ENCODE results near the gene HMOX1. TPM values are rescaled to one million over a fixed set of nuclear protein-coding genes. Genes with fewer than 3 reads are reported as not detected.

Gene HMOX1
- total and polyA plus RNA-seq, 2 of the 13 experiments (the other 11 are each of a cell fraction or from before 2014, with no cell fraction given) = 53.6 to 67.4 TPM

GRCh38 chr22:35332278-35332677 is 48.6 kb upstream of the HMOX1 start (continued):
- TF ChIP-seq ZXDC (CRISPR knock-in tag; IDR thresholded peaks at IDR 0.05) (no peak), ZNF749 (CRISPR knock-in tag; IDR thresholded peaks at IDR 0.05; ENCODE audit: borderline replicate concordance) (no peak), LCORL (IDR thresholded peaks at IDR 0.05) (no peak), LCORL (CRISPR knock-in tag; IDR thresholded peaks at IDR 0.05) (no peak), KLF6 (CRISPR knock-in tag; IDR thresholded peaks at IDR 0.05) (no peak), KDM4B (CRISPR knock-in tag; IDR thresholded peaks at IDR 0.05) (no peak)

- POLR2A ChIA-PET = interaction anchor here (1.5 kb wide), 1 partner anchor 33 kb away, joined by 3 read pairs; the partner anchor contains the start of gene TOM1
- intact Hi-C loops (cut with micrococcal nuclease; ENCODE audit: unreplicated experiment) = no loop called here
- TF ChIP-seq PATZ1 (CRISPR knock-in tag; IDR thresholded peaks at IDR 0.05) (no peak), ZNF501 (CRISPR knock-in tag; IDR thresholded peaks at IDR 0.05) (no peak), ZNF337 (CRISPR knock-in tag; IDR thresholded peaks at IDR 0.05; ENCODE audit: borderline replicate concordance, low read depth) (no peak), NFE2L2 (IDR thresholded peaks at IDR 0.05; ENCODE audit: low read length) (no peak), NR2C2 (CRISPR knock-in tag; IDR thresholded peaks at IDR 0.05; ENCODE audit: borderline replicate concordance) (no peak), THAP11 (CRISPR knock-in tag; IDR thresholded peaks at IDR 0.05) (no peak), DZIP1 (CRISPR knock-in tag; IDR thresholded peaks at IDR 0.05) (no peak), LCORL (IDR thresholded peaks at IDR 0.05) (no peak), LCORL (CRISPR knock-in tag; IDR thresholded peaks at IDR 0.05) (no peak), RAD51 (IDR thresholded peaks at IDR 0.05; ENCODE audit: borderline replicate concordance) (no peak), ZNF432 (CRISPR knock-in tag; IDR thresholded peaks at IDR 0.05; ENCODE audit: borderline replicate concordance) (no peak), GPN1 (CRISPR knock-in tag; IDR thresholded peaks at IDR 0.05; ENCODE audit: borderline replicate concordance) (no peak), HMG20A (CRISPR knock-in tag; IDR thresholded peaks at IDR 0.05; ENCODE audit: borderline replicate concordance) (no peak)
Observed at GRCh38 chr22:35333220-35333619, 47.7 kb upstream of the HMOX1 start.

More at GRCh38 chr22:35333220-35333619, 47.7 kb upstream of the HMOX1 start:
- DNase-seq (ENCODE audit: low spot score) (no peak), FAIRE-seq (no peak), ATAC-seq (no peak)
- no peaks in the 10 kb centered on the region for H3K79me2 ChIP-seq (ENCODE audit: insufficient read depth, low read length)
- no peak overlapping the region for H3K27ac ChIP-seq (ENCODE audit: extremely low read length, insufficient read depth, low read length)
- no peak overlapping the region for H3K4me2 ChIP-seq (ENCODE audit: low read depth, low read length)
- peaks cover 39 to 69% of the 10 kb centered on the region in 2 experiments for H3K36me3 ChIP-seq (replicated peaks in 1 of 2; ENCODE audit: control insufficient read depth in 1 of 2, insufficient read depth in 2 of 2, low read length in 2 of 2)
- H3K4me3 ChIP-seq (replicated peaks in 1 of 3; ENCODE audit: insufficient read depth in 1 of 3, low read depth in 2 of 3, low read length in 3 of 3) = no peak overlapping the region
- no TSS peak for BruUV-seq (replicated peaks)
- H3K9ac ChIP-seq (ENCODE audit: insufficient read depth, low read depth, low read length) = no peak overlapping the region
- peaks cover 38% of the 10 kb centered on the region for H3K4me1 ChIP-seq (ENCODE audit: insufficient read depth, low read length)
- no peaks in the 10 kb centered on the region for H3K9me3 ChIP-seq (ENCODE audit: low read length)
- no peak overlapping the region for H2AFZ ChIP-seq (ENCODE audit: low read length)
- H3K27me3 ChIP-seq (ENCODE audit: control insufficient read depth in 1 of 2, insufficient read depth in 2 of 2, low read length in 2 of 2) = no peaks in the 10 kb centered on the region
- CTCF ChIA-PET (ENCODE audit: low intra/inter-chr PET ratio, low total read pairs) = no interaction called here
- in situ Hi-C loops (cut with HindIII; ENCODE audit: extremely low pct_ligation_motif_present, low pct_unique_long_range_greater_than_20kb) = no loop called here
- no peaks in the 10 kb centered on the region for H4K20me1 ChIP-seq (ENCODE audit: insufficient read depth, low read length)
- WGBS (ENCODE audit: low lambda C conversion rate) = 100% methylated on average over 4 of the region's 7 CpGs
